Stimulated activated CD8-positive, alpha-beta memory T cell treated with anti-CD3 and anti-CD28 coated beads, Interleukin-4, amount 100 ng/mL, for 48 hours (primary cell): ENCODE measurements around the gene CSF3R.
"Not testable (repeated sequence)": the region's sequence is repeated elsewhere in the genome, so short reads cannot be mapped to it uniquely, and the experiment has no call there.

Experiments
- DNase-seq: peaks from one replicate; pipeline ENCODE4 v3.0.0-alpha.2; 2020

CSF3R gene

GRCh38 chr1:36512842-36513241 lies 30.1 kb upstream of the CSF3R start:
- DNase-seq: no peak

DNA sequence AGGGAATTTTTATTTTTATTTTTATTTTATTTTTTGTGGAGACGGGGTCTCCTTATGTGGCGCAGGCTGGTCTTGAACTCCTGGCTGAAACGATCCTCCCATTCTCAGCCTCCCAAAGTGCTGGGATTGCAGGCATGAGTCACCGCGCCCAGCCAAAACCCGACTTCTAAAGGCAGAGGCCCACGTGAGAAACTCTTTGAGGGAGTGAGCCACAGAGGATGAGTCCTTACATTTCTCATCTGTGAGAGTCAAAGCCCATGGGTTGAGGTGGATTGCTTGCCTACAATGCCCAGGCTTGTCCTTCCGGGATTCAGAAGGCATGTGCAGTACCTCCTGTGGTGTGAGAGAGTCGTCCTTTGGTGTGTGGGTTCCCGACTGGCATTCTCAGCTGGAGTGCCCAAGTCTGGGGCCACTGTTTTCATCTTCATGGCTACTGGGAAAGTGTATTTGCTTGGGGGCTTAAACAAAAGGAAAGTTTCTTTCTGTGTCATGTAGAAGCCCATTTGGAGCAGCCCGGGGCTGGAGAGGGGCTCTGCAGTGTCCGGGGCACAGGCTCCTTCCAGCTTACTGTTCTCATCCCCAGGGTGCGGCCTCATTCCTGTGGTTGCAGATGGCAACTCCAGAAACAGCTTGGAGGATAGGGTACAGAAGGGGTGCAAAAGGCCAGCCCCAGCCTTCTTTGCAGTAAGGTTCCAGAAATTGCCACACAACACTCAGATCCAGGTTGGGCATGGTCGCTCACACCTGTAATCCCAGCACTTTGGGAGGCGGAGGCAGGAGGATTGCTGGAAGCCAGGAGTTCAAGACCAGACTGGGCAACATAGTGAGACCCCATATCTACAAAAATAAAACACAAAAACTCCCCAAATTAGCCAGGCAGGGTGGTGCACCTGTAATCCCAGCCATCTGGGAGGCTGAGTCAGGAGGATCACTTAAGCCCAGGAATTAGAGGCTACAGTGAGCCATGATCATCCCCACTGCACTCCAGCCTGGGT lies 29.4 kb upstream of the CSF3R start:
- DNase-seq: no peak

DNA sequence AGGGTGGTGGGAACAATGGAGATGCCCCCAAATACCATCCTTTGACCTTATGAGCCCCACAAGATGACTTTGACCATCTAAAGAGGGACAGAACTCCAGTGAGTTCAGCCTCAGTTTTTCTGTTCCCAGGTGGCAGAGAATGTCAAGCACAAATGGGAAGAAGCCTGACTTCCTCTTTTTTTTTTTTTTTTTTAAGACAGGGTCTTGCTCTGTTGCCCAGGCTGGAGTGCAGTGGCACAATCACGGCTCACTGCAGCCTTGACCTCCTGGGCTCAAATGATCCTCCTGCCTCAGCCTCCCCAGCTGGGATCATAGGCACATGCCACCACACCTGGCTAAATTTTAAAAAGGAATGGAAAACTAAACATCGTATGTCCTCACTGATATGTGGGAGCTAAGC lies 28.5 kb upstream of the CSF3R start:
- not testable (repeated sequence) for DNase-seq

DNA sequence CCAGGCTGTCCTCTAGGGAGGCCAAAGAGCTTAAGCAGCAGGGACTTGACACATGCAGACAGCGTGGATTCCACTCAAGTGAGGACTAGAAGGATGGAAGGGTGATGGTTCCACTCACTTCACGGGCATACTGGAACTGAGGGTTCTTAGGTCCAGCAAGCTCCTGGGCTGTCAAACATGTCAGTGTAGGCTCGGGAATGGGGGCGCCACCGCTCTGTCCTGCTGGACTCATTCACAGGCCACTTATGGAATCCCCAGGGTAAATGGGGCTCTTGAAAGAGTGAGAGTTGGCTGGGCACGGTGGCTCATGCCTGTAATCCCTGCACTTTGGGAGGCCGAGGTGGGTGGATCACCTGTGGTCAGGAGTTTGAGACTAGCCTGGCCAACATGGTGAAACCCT lies 27.7 kb upstream of the CSF3R start:
- no peak for DNase-seq

DNA sequence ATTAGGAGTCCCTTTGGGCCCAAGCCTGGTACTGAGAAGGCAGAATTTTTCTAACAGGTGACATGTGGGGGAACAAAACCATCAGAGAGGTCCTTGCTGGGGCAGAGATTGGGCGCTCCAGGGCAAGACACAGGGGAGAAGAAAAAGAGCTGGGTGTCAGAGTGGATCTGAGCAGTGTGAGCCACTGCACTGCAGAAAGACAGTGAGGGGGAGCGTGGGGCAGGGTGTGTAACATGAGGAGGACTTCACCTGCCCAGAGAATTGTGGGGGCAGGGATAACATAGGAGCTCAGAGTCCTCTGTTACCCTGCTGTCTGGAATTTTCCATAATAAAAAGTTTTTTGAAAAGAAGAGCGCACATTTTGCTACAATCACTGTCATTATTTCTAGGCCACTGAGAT lies 25.5 kb upstream of the CSF3R start:
- DNase-seq: no peak

DNA sequence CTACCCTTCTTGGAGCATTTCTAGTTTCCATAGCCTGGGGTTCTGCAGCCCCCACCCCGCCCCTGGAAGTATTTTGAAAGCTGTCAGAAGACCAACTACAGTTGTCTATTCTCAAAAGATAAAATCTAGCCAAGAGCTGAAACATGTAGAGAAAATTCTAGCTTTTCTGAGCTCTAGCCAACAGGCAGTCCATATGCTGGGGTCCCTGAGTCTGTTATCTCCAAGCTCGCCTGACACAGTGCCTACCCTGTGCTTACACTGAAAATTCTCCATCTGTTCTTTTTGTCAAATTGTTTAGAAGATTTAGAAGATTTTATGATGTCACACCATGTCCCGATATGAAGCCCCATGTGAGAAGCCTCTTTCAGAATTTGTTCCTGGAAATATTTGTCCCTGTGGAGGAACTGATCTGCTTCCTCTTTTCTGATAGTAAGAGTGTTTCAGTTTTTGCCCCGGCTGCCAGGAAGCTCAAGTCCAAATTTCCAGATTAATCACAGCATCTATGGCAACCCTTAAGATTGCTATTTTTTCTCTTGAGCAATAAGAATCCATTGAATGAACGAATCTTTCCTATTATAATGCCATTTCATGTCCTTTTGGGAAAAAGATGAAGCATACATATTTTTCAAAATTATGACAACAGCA lies 23.7 kb upstream of the CSF3R start:
- DNase-seq: no peak

- no peak for DNase-seq
These were observed 21.0 kb upstream of the CSF3R start for GRCh38 chr1:36503733-36504132.

GRCh38 chr1:36503159-36503558 lies 20.4 kb upstream of the CSF3R start:
- DNase-seq: no peak

DNA sequence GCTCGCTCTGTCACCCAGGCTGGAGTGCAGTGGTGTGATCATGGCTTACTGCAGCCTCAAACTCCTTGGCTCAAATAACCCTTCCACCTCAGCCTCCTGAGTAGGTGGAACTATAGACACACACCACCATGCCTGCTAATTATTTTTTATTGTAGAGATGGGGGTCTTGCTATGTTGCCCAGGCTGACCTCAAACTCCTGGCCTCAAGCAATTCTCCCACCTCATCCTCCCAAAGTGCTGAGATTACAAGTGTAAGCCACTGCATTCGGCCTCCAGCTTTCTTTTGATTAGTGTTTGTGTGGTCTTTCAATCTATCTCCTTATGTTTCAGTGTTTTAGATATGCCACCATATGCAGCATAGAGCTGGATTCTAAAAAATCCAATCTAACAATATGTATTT lies 19.9 kb upstream of the CSF3R start:
- no peak for DNase-seq

DNA sequence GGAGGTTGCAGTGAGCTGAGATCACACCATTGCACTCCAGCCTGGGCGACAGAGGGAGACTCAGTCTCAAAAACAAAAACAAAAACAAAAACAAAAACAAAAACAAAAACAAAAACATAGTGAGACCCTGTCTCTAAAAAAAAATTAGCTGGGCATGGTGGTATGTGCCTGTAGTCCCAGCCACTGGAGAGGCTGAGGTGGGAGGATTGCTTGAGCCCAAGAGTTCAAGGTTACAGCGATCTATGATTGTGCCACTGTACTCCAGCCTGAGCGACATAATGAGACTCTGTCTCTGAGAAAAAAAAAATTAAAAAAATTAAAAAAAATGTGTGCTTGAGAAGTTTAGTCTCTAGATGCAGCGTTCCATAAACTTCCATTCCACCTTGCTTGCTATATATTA lies 19.2 kb upstream of the CSF3R start:
- DNase-seq: not testable (repeated sequence)

DNA sequence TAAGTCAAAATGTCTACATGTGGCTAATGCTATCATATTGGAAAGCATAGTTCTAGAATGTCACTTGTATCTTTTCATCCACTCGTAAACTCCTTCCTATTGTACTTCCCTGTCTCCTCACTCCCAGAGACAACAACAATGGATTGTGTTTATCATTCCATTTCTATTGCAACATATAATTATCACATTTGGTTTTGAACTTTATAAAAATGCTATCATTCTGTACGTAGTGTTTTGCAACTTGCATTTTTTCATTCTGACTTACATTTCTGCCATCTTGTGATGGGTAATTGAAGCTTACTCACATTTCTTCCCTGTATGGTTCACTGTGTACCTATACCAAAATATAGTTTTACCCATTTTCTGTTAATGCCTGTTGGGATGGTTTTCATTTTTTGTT lies 14.5 kb upstream of the CSF3R start:
- DNase-seq: no peak

- DNase-seq: no peak
These were observed 12.3 kb upstream of the CSF3R start for GRCh38 chr1:36494971-36495370.

DNA sequence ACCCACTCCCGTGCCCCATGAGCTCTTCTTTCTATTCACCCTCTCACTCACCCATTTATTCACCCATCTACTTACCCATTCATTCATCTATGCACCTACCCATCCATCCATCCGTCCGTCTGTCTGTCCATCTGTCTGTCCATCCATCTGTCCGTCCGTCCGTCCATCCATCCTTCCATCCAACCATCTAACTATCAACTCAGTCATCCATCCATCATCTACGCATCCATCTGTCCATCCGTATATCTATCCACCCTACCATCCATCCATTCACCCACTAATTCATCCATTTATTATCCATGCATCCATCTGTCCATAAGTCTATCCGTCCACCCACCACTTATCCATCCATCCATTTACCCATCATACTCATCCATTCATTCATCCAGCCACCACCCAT lies 10.8 kb upstream of the CSF3R start:
- DNase-seq: no peak

- DNase-seq: no peak
These were observed 9.8 kb upstream of the CSF3R start for GRCh38 chr1:36492491-36492890.

- not testable (repeated sequence) for DNase-seq
These were observed 6.7 kb upstream of the CSF3R start for GRCh38 chr1:36489258-36490051.

DNA sequence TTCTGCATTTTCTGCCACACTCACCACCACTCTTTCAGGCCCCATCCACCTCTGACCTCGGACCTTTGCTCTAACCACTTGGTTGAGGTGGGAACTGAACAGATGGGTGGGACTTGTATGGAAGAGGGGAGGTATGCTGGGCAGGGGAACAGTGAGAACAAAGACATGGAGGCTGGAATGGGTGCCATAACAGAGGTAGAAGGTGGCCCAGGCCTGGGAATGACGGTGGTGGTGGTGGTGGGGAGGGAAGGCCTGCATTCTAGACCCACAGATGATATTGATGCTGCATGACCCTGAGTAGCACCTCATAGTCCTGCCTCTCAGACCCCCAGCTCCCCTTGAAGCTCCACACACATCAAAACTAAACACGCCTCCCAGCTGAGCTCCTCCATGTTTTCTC lies 5.2 kb upstream of the CSF3R start:
- no peak for DNase-seq

- DNase-seq: not testable (repeated sequence)
These were observed 4.6 kb upstream of the CSF3R start for GRCh38 chr1:36487336-36487725.

GRCh38 chr1:36486439-36487335 lies 4.0 kb upstream of the CSF3R start:
- DNase-seq: no peak

DNA sequence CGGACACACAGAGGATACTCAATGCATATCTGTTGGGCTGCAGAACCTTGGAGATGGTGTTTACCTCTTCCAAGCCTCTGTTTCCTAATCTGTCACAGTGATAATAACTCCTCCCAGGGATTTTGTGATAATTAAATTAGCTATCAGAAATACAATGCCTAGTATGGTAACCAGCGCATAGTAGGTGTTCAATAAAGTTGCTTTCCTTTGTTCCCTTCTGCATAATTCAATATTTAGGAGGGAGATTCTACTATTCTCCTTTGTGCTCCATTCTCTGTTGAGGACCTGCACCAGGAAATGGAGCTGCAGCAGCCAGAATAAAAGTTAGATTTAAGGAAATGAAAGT lies 3.4 kb upstream of the CSF3R start:
- no peak for DNase-seq

- DNase-seq: no peak
These were observed 1.4 kb upstream of the CSF3R start for GRCh38 chr1:36484099-36484498.

DNA sequence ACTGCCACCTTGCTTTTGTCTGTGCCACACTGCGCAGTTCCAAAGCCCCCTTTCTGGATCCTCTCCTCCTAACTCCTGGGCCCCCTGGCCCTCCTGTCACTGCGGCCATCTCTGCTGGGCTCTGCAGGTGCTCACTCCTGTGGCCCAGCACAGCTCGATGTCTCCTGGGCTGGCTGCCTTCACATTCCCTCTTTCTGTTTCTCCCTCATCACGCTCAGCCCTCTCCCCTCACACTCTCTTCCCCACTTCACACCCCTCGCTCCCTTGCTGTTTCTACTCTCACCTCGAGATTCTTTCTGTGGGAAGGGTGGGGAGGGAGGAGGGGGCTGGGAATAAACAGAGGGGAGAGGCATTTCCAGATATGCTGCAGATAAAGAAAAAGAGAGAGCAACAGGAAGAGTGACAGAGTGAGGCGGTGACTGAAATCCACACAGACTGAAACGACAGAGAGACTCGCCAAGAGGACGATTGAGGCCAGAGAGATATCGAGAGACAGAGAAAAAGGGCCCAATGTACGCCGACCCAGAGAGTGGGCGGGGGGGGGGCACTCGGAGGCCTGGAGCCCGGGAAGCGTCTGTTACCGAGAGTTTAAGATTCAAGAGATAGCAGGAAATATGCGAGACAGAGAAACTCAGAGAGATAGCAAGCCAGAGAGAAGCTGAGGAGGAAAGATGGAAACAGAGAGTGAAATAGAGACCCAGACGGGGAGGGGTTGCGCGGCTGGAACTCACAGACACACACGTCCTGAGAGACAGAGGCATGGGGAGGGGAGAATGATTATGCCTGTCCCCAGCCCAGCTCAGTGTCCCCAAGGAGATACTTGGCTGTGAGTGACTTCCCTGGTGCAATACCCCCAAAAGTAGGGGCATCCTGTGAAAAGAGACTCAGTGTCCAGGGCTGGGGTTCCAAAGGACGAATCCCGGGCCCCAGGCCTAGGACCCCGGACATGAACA lies 666 bp downstream of the CSF3R start:
- no peak for DNase-seq
